Activated naive CD8-positive, alpha-beta T cell treated with anti-CD3 and anti-CD28 coated beads for 36 hours (primary cell): ENCODE results near the gene TSR3. TPM values are rescaled to one million over a fixed set of nuclear protein-coding genes. Genes with fewer than 3 reads are reported as not detected.

ENCODE experiments used
- DNase-seq: peaks from one replicate; pipeline ENCODE4 v3.0.0; 2021
- H3K27ac Mint-ChIP-seq: one replicate; pipeline ENCODE4 v1.8.0; 2022; ENCODE audit warnings: mild to moderate bottlenecking, moderate library complexity, mixed read lengths
- H3K27me3 Mint-ChIP-seq: one replicate; pipeline ENCODE4 v1.8.0; 2022; ENCODE audit warnings: mild to moderate bottlenecking, mixed read lengths
- H3K36me3 Mint-ChIP-seq: one replicate; pipeline ENCODE4 v1.8.0; 2021; ENCODE audit warnings: mild to moderate bottlenecking, mixed read lengths
- H3K4me1 Mint-ChIP-seq: one replicate; pipeline ENCODE4 v1.8.0; 2021; ENCODE audit warnings: mixed read lengths
- H3K4me3 Mint-ChIP-seq: one replicate; pipeline ENCODE4 v1.8.0; 2022; ENCODE audit warnings: mild to moderate bottlenecking, moderate library complexity, mixed read lengths
- H3K9me3 Mint-ChIP-seq: one replicate; pipeline ENCODE4 v1.8.0; 2022; ENCODE audit warnings: mixed read lengths
- total RNA-seq, 2 experiments: library from RNA; stranded (reverse); gene quantifications; one replicate each; pipeline ENCODE4 v1.2.3, GENCODE V29; 2021

Gene TSR3
- total RNA-seq, 2 experiments from 2014 or later, result 80.3 to 82.6 TPM

- DNase-seq, result no peak
- Mint-ChIP-seq H3K36me3 (peaks cover 3% of the 10 kb centered on the region), H3K27ac (no peak overlapping the region), H3K4me1 (peaks cover 21% of the 10 kb centered on the region), H3K27me3 (no peaks in the 10 kb centered on the region), H3K9me3 (no peaks in the 10 kb centered on the region), H3K4me3 (no peak overlapping the region)
These were observed 2.8 kb downstream of the TSR3 start for GRCh38 chr16:1348926-1349325.

GRCh38 chr16:1348441-1348840 lies 3.2 kb downstream of the TSR3 start:
- Mint-ChIP-seq H3K27ac (no peak overlapping the region), H3K36me3 (peaks cover 3% of the 10 kb centered on the region), H3K9me3 (no peaks in the 10 kb centered on the region), H3K27me3 (no peaks in the 10 kb centered on the region), H3K4me1 (peaks cover 18% of the 10 kb centered on the region), H3K4me3 (no peak overlapping the region)
- no peak for DNase-seq

GRCh38 chr16:1347962-1348361 lies 3.7 kb downstream of the TSR3 start:
- peaks cover 3% of the 10 kb centered on the region for H3K36me3 Mint-ChIP-seq
- peaks cover 19% of the 10 kb centered on the region for H3K4me1 Mint-ChIP-seq
- no peak overlapping the region for H3K4me3 Mint-ChIP-seq
- H3K9me3 Mint-ChIP-seq, result no peaks in the 10 kb centered on the region
- DNase-seq, result no peak
- H3K27ac Mint-ChIP-seq, result no peak overlapping the region
- H3K27me3 Mint-ChIP-seq, result no peaks in the 10 kb centered on the region

GRCh38 chr16:1347286-1347855 lies 4.3 kb downstream of the TSR3 start:
- no peak overlapping the region for H3K4me3 Mint-ChIP-seq
- H3K27ac Mint-ChIP-seq, result no peak overlapping the region
- H3K36me3 Mint-ChIP-seq, result peaks cover 2% of the 10 kb centered on the region
- no peaks in the 10 kb centered on the region for H3K27me3 Mint-ChIP-seq
- no peaks in the 10 kb centered on the region for H3K9me3 Mint-ChIP-seq
- peaks cover 21% of the 10 kb centered on the region for H3K4me1 Mint-ChIP-seq
- no peak for DNase-seq

GRCh38 chr16:1346422-1347285 lies 5.0 kb downstream of the TSR3 start:
- DNase-seq, result no peak
- H3K4me3 Mint-ChIP-seq, result no peak overlapping the region
- peak overlapping the region; percentile 42 for H3K27ac Mint-ChIP-seq

GRCh38 chr16:1345651-1346421 lies 5.8 kb downstream of the TSR3 start:
- Mint-ChIP-seq H3K27me3 (no peaks in the 10 kb centered on the region), H3K36me3 (peaks cover 2% of the 10 kb centered on the region), H3K27ac (peak overlapping the region; percentile 42), H3K4me3 (no peak overlapping the region), H3K4me1 (peaks cover 22% of the 10 kb centered on the region), H3K9me3 (no peaks in the 10 kb centered on the region)
- DNase-seq, result no peak

More at GRCh38 chr16:1346422-1347285, 5.0 kb downstream of the TSR3 start:
- Mint-ChIP-seq H3K36me3 (peaks cover 2% of the 10 kb centered on the region), H3K9me3 (no peaks in the 10 kb centered on the region), H3K27me3 (no peaks in the 10 kb centered on the region), H3K4me1 (peaks cover 24% of the 10 kb centered on the region)

- Mint-ChIP-seq H3K9me3 (no peaks in the 10 kb centered on the region), H3K27ac (no peak overlapping the region), H3K27me3 (no peaks in the 10 kb centered on the region), H3K4me3 (no peak overlapping the region), H3K36me3 (no peaks in the 10 kb centered on the region), H3K4me1 (peaks cover 16% of the 10 kb centered on the region)
- no peak for DNase-seq
These were observed 6.6 kb downstream of the TSR3 start for GRCh38 chr16:1345087-1345486.

- Mint-ChIP-seq H3K27ac (no peak overlapping the region), H3K4me3 (no peak overlapping the region)
These were observed 7.2 kb downstream of the TSR3 start for GRCh38 chr16:1344499-1344898.

GRCh38 chr16:1343428-1344242 lies 8.0 kb downstream of the TSR3 start:
- no peaks in the 10 kb centered on the region for H3K27me3 Mint-ChIP-seq
- H3K4me1 Mint-ChIP-seq, result peaks cover 16% of the 10 kb centered on the region
- H3K27ac Mint-ChIP-seq, result no peak overlapping the region
- DNase-seq, result no peak
- H3K36me3 Mint-ChIP-seq, result no peaks in the 10 kb centered on the region
- H3K4me3 Mint-ChIP-seq, result peak overlapping the region; percentile 43
- no peaks in the 10 kb centered on the region for H3K9me3 Mint-ChIP-seq

More at GRCh38 chr16:1344499-1344898, 7.2 kb downstream of the TSR3 start:
- H3K9me3 Mint-ChIP-seq, result no peaks in the 10 kb centered on the region
- H3K27me3 Mint-ChIP-seq, result no peaks in the 10 kb centered on the region
- H3K4me1 Mint-ChIP-seq, result peaks cover 16% of the 10 kb centered on the region
- H3K36me3 Mint-ChIP-seq, result no peaks in the 10 kb centered on the region
- DNase-seq, result no peak

- Mint-ChIP-seq H3K27ac (no peak overlapping the region), H3K4me1 (peaks cover 16% of the 10 kb centered on the region), H3K27me3 (no peaks in the 10 kb centered on the region), H3K9me3 (no peaks in the 10 kb centered on the region), H3K4me3 (peak overlapping the region; percentile 47), H3K36me3 (no peaks in the 10 kb centered on the region)
- peak; percentile 90 for DNase-seq
These were observed 8.9 kb downstream of the TSR3 start for GRCh38 chr16:1342526-1343427.

- no peaks in the 10 kb centered on the region for H3K27me3 Mint-ChIP-seq
- no peak for DNase-seq
- H3K4me3 Mint-ChIP-seq, result no peak overlapping the region
- no peaks in the 10 kb centered on the region for H3K9me3 Mint-ChIP-seq
- H3K4me1 Mint-ChIP-seq, result peaks cover 16% of the 10 kb centered on the region
- H3K27ac Mint-ChIP-seq, result no peak overlapping the region
- H3K36me3 Mint-ChIP-seq, result no peaks in the 10 kb centered on the region
These were observed 9.9 kb downstream of the TSR3 start for GRCh38 chr16:1341495-1342420.

- no peaks in the 10 kb centered on the region for H3K36me3 Mint-ChIP-seq
- peaks cover 2% of the 10 kb centered on the region for H3K27me3 Mint-ChIP-seq
- H3K27ac Mint-ChIP-seq, result no peak overlapping the region
- DNase-seq, result no peak
- no peaks in the 10 kb centered on the region for H3K9me3 Mint-ChIP-seq
- peaks cover 16% of the 10 kb centered on the region for H3K4me1 Mint-ChIP-seq
- H3K4me3 Mint-ChIP-seq, result no peak overlapping the region
These were observed 10.8 kb downstream of the TSR3 start for GRCh38 chr16:1340730-1341494.
